Measurements from ENCODE around the gene TAB2. TPM values are rescaled to one million over a fixed set of nuclear protein-coding genes. Genes with fewer than 3 reads are reported as not detected.

The TAB2 gene, protein sequence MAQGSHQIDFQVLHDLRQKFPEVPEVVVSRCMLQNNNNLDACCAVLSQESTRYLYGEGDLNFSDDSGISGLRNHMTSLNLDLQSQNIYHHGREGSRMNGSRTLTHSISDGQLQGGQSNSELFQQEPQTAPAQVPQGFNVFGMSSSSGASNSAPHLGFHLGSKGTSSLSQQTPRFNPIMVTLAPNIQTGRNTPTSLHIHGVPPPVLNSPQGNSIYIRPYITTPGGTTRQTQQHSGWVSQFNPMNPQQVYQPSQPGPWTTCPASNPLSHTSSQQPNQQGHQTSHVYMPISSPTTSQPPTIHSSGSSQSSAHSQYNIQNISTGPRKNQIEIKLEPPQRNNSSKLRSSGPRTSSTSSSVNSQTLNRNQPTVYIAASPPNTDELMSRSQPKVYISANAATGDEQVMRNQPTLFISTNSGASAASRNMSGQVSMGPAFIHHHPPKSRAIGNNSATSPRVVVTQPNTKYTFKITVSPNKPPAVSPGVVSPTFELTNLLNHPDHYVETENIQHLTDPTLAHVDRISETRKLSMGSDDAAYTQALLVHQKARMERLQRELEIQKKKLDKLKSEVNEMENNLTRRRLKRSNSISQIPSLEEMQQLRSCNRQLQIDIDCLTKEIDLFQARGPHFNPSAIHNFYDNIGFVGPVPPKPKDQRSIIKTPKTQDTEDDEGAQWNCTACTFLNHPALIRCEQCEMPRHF
- total RNA-seq, result 43.8 and 49.7 TPM in 2 replicates

DNA sequence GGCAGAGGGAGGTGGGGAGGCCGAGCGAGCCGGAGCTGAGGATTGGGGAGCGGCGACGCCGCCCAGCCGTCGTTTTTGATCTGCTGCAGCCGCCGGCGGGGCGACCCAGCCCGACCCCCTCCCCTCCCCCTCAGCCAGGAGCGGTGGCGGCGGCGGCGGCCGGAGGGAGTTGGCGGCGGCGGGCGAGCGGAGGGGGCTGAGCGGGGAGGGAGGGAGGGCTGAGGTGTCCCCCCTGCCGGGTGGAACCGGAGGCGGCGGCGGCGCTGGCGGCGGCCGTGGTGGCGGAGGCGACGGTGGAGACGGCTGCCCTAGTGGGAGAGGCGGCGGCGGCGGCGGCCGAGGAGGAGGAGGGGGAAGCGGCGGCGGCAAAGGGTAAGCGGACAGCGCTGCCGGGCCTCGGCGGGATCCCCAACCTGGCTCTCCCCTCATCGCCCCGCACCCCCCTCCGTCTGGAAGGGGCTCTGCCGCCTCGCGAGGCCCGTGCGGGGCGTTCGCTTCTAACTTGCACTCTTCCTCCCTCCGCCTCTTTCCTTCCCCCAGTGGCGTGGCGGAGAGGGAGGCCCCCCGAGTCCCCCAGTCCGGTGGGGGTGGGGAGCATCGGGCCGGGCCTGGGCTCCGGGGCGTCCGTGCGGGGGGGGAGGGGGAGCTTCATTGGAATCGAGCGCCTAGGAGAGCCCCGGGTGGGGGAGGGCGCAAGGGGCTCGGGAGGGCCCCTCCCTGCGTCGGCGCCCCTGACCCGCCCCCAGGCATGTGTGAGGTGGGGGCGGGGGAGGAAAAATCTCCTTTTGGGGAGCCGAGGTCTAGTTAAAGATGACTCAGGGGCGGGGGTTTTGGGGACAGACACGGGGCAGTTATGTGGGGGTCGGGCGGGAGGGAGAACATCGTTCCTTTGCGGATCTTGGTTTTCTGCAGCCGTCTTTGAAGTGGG is at the start of gene TAB2:
Gene TAB2 (plus strand): TSS at position 69 of the 928 bp plus-strand sequence. CDS start 52,286 bp downstream, outside the sequence.

DNA sequence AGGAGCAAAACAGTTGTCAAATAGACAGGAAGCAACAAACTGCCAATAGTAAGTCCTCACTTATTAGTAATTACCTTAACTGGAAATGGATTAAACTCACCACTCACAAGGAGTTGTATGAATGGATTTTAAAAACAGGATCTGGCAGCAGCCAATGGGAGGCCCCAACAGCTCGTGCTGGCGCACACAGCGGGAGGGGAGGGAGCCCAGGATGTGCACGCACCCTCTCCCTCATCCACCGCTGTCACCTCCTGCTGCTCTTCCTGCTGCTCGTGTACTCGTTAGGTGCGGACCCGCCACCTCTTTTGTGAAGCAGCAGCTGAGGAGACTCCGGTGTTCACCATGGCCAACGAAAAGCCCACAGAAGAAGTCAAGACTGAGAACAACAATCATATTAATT is 82.5 kb downstream of the TAB2 start, which contains the start of gene SUMO4:
Gene SUMO4 (plus strand): TSS at position 213 of the 400 bp plus-strand sequence. CDS start 130 bp downstream, at position 343.

Small RNAs within 50 kb of the gene (small RNA-seq; reads per million reads assigned to genes)
- not detected for gene RN7SL234P

Other genes with a start within 250 kb of the TAB2 start
- gene SUMO4, start 82.5 kb downstream of the TAB2 start, total RNA-seq, result 5.5 TPM in 2 replicates
- gene ZC3H12D, start 167.3 kb downstream of the TAB2 start, total RNA-seq, result 0.14 TPM in 1 of 2 replicates, not detected in the other
- gene PPIL4, start 228.3 kb downstream of the TAB2 start, total RNA-seq, result 43.5 and 49.1 TPM in 2 replicates
- gene GINM1, start 248.7 kb downstream of the TAB2 start, total RNA-seq, result 55.4 and 59.3 TPM in 2 replicates

Data from thoracic aorta endothelial cell (primary cell).